Neural cell (in vitro differentiated cells): ENCODE results near the gene SSBP2. TPM values are rescaled to one million over a fixed set of nuclear protein-coding genes. Genes with fewer than 3 reads are reported as not detected.

Source experiments
- H2AFZ ChIP-seq: fragments of 200-600, 300-800 bp; sonication (generic), shearing (Covaris generic); 2 replicates; pipeline ENCODE4 v1.6.0; 2014; ENCODE audit warnings: low read depth, mild to moderate bottlenecking, antibody characterized with exemption, low read length, moderate library complexity
- H3F3A ChIP-seq: fragments of 200-600 bp; shearing (Covaris generic); 2 replicates; pipeline ENCODE4 v1.6.1; 2016; ENCODE audit warnings: mild to moderate bottlenecking, moderate library complexity, mixed read lengths, antibody characterized with exemption, low read length; ENCODE audit not compliant: insufficient read depth, poor library complexity, severe bottlenecking
- H3K27ac ChIP-seq: fragments of 200-600, 300-800 bp; sonication (generic), shearing (Covaris generic); 2 replicates; pipeline ENCODE4 v1.5.1; 2014; ENCODE audit warnings: mild to moderate bottlenecking, low read length, moderate library complexity
- H3K27me3 ChIP-seq: fragments of 300-800, 200-600 bp; sonication (generic), shearing (Covaris generic); 2 replicates; pipeline ENCODE4 v1.6.0; 2014; ENCODE audit warnings: mild to moderate bottlenecking, low read depth, low read length, moderate library complexity; ENCODE audit not compliant: insufficient read depth
- H3K36me3 ChIP-seq: fragments of 300-800, 200-600 bp; sonication (generic), shearing (Covaris generic); 2 replicates; pipeline ENCODE4 v1.5.1; 2014; ENCODE audit warnings: mild to moderate bottlenecking, antibody characterized with exemption, low read length, moderate library complexity; ENCODE audit not compliant: insufficient read depth
- H3K4me2 ChIP-seq: fragments of 300-800, 200-600 bp; sonication (generic), shearing (Covaris generic); 2 replicates; pipeline ENCODE4 v1.6.0; 2014; ENCODE audit warnings: mild to moderate bottlenecking, low read length
- H3K4me3 ChIP-seq: fragments of 300-800, 200-600 bp; sonication (generic), shearing (Covaris generic); 2 replicates; pipeline ENCODE4 v1.5.1; 2014; ENCODE audit warnings: mild to moderate bottlenecking, low read length, moderate library complexity
- H3K79me2 ChIP-seq: fragments of 200-600 bp; shearing (Covaris generic); replicated peaks from 2 replicates; pipeline ENCODE4 v1.6.0; 2014; ENCODE audit warnings: mild to moderate bottlenecking, low read length, moderate library complexity; ENCODE audit not compliant: insufficient read depth
- H3K9ac ChIP-seq: fragments of 300-800, 200-600 bp; sonication (generic), shearing (Covaris generic); 2 replicates; pipeline ENCODE4 v1.6.1; 2016; ENCODE audit warnings: mild to moderate bottlenecking, low read length, mixed read lengths
- H3K9me2 ChIP-seq: fragments of 200-600 bp; shearing (Covaris generic); 2 replicates; pipeline ENCODE4 v1.6.1; 2016; ENCODE audit warnings: mild to moderate bottlenecking, low read length, mixed read lengths; ENCODE audit not compliant: insufficient read depth
- H3K9me3 ChIP-seq: fragments of 200-600, 300-800 bp; sonication (generic), shearing (Covaris generic); 2 replicates; pipeline ENCODE4 v1.6.1; 2016; ENCODE audit warnings: mild to moderate bottlenecking, mixed run types, low read length, moderate library complexity, mixed read lengths
- H4K20me1 ChIP-seq: fragments of 200-600 bp; shearing (Covaris generic); 2 replicates; pipeline ENCODE4 v1.6.1; 2016; ENCODE audit warnings: mild to moderate bottlenecking, mixed run types; ENCODE audit not compliant: insufficient read depth
- CTCF ChIP-seq: fragments of 450-650 bp; IDR thresholded peaks from 2 replicates; pipeline ENCODE4 v1.5.1; 2014; ENCODE audit warnings: antibody characterized with exemption, mild to moderate bottlenecking, moderate library complexity; ENCODE audit not compliant: poor library complexity, severe bottlenecking
- EP300 ChIP-seq: fragments of 450-650 bp; conservative IDR thresholded peaks from 2 replicates; pipeline ENCODE4 v1.6.1; 2014; ENCODE audit warnings: antibody characterized with exemption, mild to moderate bottlenecking, moderate library complexity; ENCODE audit not compliant: poor library complexity, severe bottlenecking
- EZH2 ChIP-seq: fragments of 200-600, 300-800 bp; shearing (Covaris generic), sonication (generic); IDR thresholded peaks from 2 replicates; pipeline ENCODE4 v1.6.1; 2014; ENCODE audit warnings: antibody characterized with exemption, low read length, borderline replicate concordance, mild to moderate bottlenecking; ENCODE audit not compliant: insufficient read depth, poor library complexity, severe bottlenecking
- MXI1 ChIP-seq: fragments of 450-650 bp; conservative IDR thresholded peaks from 2 replicates; pipeline ENCODE4 v1.6.1; 2014; ENCODE audit warnings: antibody characterized with exemption, mild to moderate bottlenecking; ENCODE audit not compliant: poor library complexity, severe bottlenecking
- POLR2AphosphoS5 ChIP-seq: IDR thresholded peaks from 2 replicates; pipeline ENCODE4 v1.6.1; 2012
- RAD21 ChIP-seq: fragments of 450-650 bp; conservative IDR thresholded peaks from 2 replicates; pipeline ENCODE4 v1.6.1; 2014; ENCODE audit warnings: antibody characterized with exemption, mild to moderate bottlenecking, moderate library complexity
- REST ChIP-seq: IDR thresholded peaks from 2 replicates; pipeline ENCODE4 v1.6.1; 2012; ENCODE audit warnings: borderline replicate concordance
- SMC3 ChIP-seq: fragments of 450-650 bp; conservative IDR thresholded peaks from 2 replicates; pipeline ENCODE4 v1.6.1; 2014; ENCODE audit warnings: antibody characterized with exemption, mild to moderate bottlenecking, moderate library complexity; ENCODE audit not compliant: poor library complexity
- TAF1 ChIP-seq: IDR thresholded peaks from 2 replicates; pipeline ENCODE4 v1.6.1; 2012; ENCODE audit warnings: low read depth
- polyA plus RNA-seq: library from polyadenylated mRNA; depleted of rRNA; stranded (reverse); fragments of >200 nt; gene quantifications from 2 replicates; pipeline ENCODE4 v1.2.3, GENCODE V29; 2014

SSBP2 gene
- polyA plus RNA-seq, 1 donor from 2014 or later, result 128 TPM

- Histone ChIP-seq H3K4me3 (no peak overlapping the region), H2AFZ (no peak overlapping the region), H3K27ac (no peak overlapping the region)
Observed at GRCh38 chr5:81779916-81780266, 29.0 kb upstream of the SSBP2 start.

GRCh38 chr5:81779125-81779915, 28.4 kb upstream of the SSBP2 start:
- no peaks in the 10 kb centered on the region for H3F3A ChIP-seq
- H3K27ac ChIP-seq, result no peak overlapping the region
- H3K9ac ChIP-seq, result no peak overlapping the region
- H3K9me3 ChIP-seq, result no peaks in the 10 kb centered on the region
- no peak overlapping the region for H2AFZ ChIP-seq
- no peak overlapping the region for H3K4me2 ChIP-seq
- no peaks in the 10 kb centered on the region for H3K9me2 ChIP-seq
- H3K79me2 ChIP-seq, result no peaks in the 10 kb centered on the region
- TF ChIP-seq SMC3, result no peak
- TF ChIP-seq MXI1, result no peak
- no peaks in the 10 kb centered on the region for H4K20me1 ChIP-seq
- no peaks in the 10 kb centered on the region for H3K27me3 ChIP-seq
- no peak overlapping the region for H3K4me3 ChIP-seq
- no peaks in the 10 kb centered on the region for H3K36me3 ChIP-seq

More at GRCh38 chr5:81779916-81780266, 29.0 kb upstream of the SSBP2 start:
- Histone ChIP-seq H4K20me1 (no peaks in the 10 kb centered on the region), H3K4me2 (no peak overlapping the region), H3F3A (no peaks in the 10 kb centered on the region), H3K36me3 (no peaks in the 10 kb centered on the region), H3K79me2 (no peaks in the 10 kb centered on the region), H3K9me3 (no peaks in the 10 kb centered on the region), H3K9me2 (no peaks in the 10 kb centered on the region), H3K9ac (no peak overlapping the region), H3K27me3 (no peaks in the 10 kb centered on the region)
- TF ChIP-seq CTCF (no peak), EP300 (no peak), MXI1 (no peak), SMC3 (no peak), REST (no peak), EZH2 (no peak), RAD21 (no peak), POLR2AphosphoS5 (no peak), TAF1 (no peak)
